ENCODE measurements around the gene CPNE4.

Gene CPNE4

DNA sequence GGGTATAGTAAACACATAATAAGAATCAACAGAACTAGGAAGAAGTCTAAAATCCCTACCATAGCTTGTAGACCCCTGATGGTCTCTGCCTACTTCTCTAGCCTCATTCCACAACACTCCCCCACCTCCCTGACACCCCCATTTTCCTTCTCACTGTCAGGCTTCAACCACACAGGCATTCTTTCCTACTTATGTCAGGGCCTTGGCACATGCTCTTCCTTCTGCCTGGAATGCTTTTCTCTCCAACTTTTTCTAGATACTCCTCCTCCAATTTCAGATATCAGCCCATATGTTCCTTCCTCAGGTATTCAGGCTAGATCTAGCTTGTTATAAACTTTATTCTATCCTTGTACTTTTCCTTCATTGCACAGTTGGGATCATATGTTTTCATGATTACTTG, 426.1 kb downstream of the CPNE4 start:
- TF ChIP-seq, protein P1, sequence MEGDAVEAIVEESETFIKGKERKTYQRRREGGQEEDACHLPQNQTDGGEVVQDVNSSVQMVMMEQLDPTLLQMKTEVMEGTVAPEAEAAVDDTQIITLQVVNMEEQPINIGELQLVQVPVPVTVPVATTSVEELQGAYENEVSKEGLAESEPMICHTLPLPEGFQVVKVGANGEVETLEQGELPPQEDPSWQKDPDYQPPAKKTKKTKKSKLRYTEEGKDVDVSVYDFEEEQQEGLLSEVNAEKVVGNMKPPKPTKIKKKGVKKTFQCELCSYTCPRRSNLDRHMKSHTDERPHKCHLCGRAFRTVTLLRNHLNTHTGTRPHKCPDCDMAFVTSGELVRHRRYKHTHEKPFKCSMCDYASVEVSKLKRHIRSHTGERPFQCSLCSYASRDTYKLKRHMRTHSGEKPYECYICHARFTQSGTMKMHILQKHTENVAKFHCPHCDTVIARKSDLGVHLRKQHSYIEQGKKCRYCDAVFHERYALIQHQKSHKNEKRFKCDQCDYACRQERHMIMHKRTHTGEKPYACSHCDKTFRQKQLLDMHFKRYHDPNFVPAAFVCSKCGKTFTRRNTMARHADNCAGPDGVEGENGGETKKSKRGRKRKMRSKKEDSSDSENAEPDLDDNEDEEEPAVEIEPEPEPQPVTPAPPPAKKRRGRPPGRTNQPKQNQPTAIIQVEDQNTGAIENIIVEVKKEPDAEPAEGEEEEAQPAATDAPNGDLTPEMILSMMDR (IDR thresholded peaks at IDR 0.05): no peak

DNA sequence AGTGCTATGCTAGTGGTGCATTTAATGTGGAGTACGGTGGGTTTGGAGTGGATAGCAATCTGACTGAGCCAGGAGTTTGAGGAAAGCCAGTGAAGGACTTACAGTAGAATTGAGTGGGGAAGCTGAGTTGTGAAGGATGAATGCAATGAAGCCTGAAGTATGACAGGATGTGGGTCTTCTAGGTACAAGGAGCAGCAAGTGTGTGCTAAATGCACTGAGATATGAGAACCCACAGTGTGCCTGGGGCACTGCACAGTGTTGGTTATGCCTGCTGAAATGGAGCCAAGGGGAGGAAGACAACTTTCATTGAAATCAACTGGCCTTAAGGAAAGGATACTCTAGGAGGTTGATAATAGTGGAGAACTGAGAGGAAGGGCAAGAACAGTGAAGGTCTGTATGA, 426.5 kb downstream of the CPNE4 start:
- TF ChIP-seq, protein P1 (IDR thresholded peaks at IDR 0.05): no peak

DNA sequence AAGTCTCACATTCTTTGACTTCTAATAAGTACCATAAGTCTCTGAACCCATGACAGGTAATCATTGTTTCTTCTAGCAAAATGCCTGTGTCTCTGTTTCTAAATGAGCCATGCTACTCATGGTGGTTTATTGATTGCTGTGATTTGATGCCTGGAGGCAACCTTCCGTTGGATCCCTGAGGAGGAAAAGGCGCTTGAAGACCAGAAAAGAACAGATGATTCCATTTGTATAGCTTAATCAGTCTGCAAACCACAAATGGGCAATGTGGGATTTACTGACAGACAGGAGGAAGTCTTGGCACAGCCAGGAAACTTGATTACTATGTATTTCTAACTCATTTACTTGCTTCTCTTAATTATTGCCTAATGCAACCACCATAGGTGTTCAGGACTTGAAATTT, 428.9 kb downstream of the CPNE4 start:
- TF ChIP-seq, protein P1 (IDR thresholded peaks at IDR 0.05): no peak

DNA sequence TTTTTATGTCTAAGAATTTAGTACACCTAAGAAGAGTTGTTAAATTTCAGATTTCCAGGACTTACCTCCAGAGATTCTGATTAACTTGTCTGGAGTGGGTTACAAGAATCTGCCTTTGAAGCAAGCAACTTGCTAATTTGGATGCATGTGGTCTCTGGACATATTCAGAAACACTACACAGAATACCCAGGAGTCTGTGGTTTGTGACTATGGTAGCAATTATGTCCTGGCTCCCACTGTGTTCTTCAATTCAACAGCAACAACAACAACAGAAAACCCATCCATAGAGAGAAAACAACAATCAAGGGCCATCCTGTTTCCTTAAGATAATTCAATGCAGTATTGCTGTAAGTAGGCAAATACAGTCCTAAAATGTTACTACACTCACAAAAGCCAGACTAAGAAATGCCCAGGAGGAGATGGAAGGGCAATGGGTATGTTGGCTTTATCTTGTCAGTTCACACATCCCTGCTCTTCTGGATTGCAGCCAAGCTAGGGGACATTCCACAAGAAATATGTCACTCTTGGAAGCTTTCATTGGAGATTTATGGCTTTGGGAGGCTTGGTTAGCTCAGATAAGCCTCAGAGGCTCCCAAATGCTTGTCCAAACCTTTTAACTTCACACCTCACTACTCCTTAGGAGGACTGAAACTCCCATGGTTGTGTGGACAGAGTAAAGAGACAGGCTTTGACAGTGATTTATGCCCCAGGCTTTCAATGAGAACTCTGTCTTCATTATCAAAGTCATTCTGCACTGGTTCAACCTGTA, 432.6 kb downstream of the CPNE4 start:
- TF ChIP-seq, protein P1 (IDR thresholded peaks at IDR 0.05): no peak

DNA sequence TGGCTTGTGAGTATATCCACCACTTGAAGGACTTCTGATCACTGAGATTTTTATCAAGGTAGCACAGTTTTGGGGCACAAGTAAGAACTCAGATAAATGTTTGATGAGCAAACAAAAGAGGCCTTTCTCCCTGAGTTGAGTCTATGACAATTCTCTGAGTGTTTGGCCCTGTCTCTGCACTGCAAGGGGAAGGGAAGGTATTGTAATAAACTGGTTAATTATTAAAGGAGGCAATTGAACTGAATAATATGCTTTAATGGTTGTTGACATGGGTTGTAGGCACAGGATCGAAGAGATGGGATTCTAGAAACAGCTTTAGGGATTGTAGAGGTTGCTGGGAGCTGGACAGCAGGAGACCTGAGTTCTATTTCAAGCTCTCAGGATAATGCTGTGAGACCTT, 437.0 kb downstream of the CPNE4 start:
- TF ChIP-seq, protein P1 (IDR thresholded peaks at IDR 0.05): no peak

DNA sequence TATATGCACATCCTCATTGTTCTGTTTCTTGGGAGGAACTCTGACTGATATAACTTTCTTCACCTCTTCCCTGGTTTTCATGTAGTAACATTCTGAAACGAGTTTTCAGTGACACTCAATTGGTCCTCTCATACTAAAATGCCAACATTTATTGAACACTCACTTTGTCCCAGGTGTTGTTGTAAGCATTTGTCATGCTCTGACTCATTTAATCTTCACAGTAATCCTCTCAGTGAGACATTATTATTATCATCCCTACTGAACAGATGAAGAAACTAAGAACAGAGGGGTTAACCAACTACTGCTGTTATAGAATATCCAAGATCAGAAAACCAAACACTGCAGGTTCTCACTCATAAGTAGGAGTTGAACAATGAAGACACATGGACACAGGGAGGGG, 437.9 kb downstream of the CPNE4 start:
- TF ChIP-seq, protein P1 (IDR thresholded peaks at IDR 0.05): no peak

DNA sequence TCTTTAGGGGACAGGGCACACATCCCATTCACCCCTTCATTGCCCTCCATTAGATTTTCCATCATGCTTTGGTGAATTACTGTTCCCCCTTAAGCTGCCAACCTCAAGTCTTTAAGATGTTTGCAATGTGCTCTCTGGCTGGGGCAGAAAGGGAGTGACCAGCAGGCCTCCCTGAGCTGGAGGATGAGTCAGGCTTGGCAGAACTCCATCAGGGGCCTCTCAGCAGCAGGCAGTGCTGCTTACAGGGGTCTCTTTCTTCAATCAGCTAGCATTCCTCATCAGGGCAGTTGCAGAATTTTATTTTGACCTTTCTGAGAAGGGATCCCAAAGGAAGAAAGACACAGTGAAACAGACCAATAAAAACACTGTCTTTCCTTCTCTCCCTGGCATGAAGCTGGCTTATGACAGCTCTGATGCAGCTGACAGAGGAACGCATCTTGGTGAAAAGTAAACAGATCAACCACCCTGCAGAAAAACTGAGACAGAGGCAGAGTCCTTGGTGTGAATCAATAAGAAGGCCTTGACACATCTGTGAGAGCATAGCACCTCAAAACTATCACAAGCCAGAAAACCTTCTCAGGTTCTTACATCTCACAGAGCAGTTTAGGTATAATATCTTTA, 443.3 kb downstream of the CPNE4 start:
- TF ChIP-seq, protein P1 (IDR thresholded peaks at IDR 0.05): no peak

All from LNCAP (cell line).